ENCODE results near the gene MACROD1. TPM values are rescaled to one million over a fixed set of nuclear protein-coding genes. Genes with fewer than 3 reads are reported as not detected.

MACROD1 gene
- total RNA-seq, 4 donors from 2014 or later, result 10.4 to 31.5 (median 19.5) TPM

DNA sequence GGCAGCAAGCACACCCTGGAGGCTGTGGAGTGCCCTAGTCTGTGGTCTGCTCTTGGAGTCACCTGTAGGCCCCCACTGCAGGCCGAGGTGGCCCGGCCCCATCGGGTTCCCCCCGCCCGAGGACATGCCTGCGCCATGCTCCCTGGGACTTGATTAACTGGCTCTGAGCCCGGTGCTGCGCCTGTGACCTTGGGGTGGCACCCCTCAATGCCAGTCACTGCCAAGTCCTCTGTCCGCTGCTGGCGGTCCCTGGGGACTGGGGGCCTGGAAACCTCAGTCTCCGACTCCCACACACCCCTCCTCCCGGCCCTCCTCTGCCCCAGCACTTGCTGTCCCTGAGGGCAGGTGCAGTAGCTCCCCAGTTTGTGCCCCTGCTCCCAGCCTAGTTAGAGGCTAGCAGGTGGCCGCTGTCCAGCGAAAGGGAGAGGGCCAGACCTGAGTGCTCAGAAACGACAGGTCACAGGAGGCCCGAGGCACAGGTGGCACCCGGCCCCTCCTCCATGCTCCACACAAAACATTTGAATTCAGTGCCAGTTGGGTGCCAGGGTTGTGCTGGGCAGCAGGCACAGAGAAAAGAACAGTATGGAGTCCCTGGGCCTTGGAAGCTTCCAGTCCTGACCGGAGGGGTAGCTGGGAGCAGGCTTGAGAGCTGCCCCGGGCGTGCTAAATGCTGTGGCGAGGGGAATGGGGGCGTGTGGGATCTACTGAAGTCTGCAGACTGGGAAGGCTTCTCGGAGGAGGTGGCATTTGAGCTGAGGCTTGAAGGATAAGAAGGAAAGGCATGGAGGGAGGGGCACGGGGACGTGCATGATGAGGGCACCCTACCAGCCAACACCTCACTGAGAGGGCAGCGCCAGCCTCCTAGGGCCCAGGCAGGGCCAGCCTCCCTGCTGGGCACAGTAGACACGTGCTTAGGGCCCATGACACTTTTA, 146.5 kb downstream of the MACROD1 start:
- no peak overlapping the region for H3K4me3 ChIP-seq
- intact Hi-C loops (cut with DNase I), result no loop called here
- no peak overlapping the region for H3K27ac ChIP-seq
- peaks cover 0 to 6% (median 0%) of the 10 kb centered on the region in 4 donors for H3K27me3 ChIP-seq
- no peaks in the 10 kb centered on the region for H3K36me3 ChIP-seq
- no peaks in the 10 kb centered on the region for H3K9me3 ChIP-seq
- no peak for DNase-seq
- WGBS, 2 donors, result 86 to 92% methylated on average over 11 to 13 of the region's 27 CpGs
- H3K4me1 ChIP-seq, result peaks cover 0 to 32% (median 0%) of the 10 kb centered on the region in 3 donors
- TF ChIP-seq, protein P1, sequence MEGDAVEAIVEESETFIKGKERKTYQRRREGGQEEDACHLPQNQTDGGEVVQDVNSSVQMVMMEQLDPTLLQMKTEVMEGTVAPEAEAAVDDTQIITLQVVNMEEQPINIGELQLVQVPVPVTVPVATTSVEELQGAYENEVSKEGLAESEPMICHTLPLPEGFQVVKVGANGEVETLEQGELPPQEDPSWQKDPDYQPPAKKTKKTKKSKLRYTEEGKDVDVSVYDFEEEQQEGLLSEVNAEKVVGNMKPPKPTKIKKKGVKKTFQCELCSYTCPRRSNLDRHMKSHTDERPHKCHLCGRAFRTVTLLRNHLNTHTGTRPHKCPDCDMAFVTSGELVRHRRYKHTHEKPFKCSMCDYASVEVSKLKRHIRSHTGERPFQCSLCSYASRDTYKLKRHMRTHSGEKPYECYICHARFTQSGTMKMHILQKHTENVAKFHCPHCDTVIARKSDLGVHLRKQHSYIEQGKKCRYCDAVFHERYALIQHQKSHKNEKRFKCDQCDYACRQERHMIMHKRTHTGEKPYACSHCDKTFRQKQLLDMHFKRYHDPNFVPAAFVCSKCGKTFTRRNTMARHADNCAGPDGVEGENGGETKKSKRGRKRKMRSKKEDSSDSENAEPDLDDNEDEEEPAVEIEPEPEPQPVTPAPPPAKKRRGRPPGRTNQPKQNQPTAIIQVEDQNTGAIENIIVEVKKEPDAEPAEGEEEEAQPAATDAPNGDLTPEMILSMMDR (IDR thresholded peaks at IDR 0.05), result no peak

GRCh38 chr11:64018310-64018709, 147.6 kb downstream of the MACROD1 start:
- 52 to 76% methylated on average over 3 to 6 of the region's 8 CpGs for WGBS, 2 donors

DNA sequence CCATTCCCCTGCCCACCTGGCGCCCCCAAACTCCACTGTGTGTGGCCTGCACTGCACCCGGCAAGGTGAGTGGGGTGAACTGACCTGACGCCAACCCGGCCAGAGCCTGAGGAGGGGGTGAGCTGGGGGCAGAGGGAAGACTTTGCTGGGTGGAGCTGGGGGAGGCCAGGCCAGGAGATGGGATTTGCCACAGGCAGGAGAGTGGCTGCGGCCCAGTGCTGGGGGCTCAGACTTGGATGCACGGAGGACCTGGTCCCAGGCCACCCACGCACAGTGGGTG, 148.0 kb downstream of the MACROD1 start:
- intact Hi-C loops (cut with DNase I), result no loop called here
- 81 to 83% methylated on average over 3 to 4 of the region's 7 CpGs for WGBS, 2 donors
- Histone ChIP-seq H3K27ac (no peak overlapping the region), H3K27me3 (peaks cover 0 to 6% (median 0%) of the 10 kb centered on the region in 4 donors), H3K36me3 (no peaks in the 10 kb centered on the region), H3K4me3 (no peak overlapping the region), H3K4me1 (peaks cover 0 to 32% (median 0%) of the 10 kb centered on the region in 3 donors), H3K9me3 (no peaks in the 10 kb centered on the region)
- DNase-seq, result no peak
- TF ChIP-seq POLR2A (IDR thresholded peaks at IDR 0.05), result no peak
- TF ChIP-seq, protein P1 (IDR thresholded peaks at IDR 0.05), result no peak

More at GRCh38 chr11:64018310-64018709, 147.6 kb downstream of the MACROD1 start:
- intact Hi-C loops (cut with DNase I), result no loop called here
- no peak overlapping the region for H3K4me3 ChIP-seq
- no peak overlapping the region for H3K27ac ChIP-seq
- no peaks in the 10 kb centered on the region for H3K9me3 ChIP-seq
- peaks cover 0 to 32% (median 0%) of the 10 kb centered on the region in 3 donors for H3K4me1 ChIP-seq
- no peak for DNase-seq
- no peaks in the 10 kb centered on the region for H3K36me3 ChIP-seq
- peaks cover 0 to 6% (median 0%) of the 10 kb centered on the region in 4 donors for H3K27me3 ChIP-seq
- TF ChIP-seq, protein P1 (IDR thresholded peaks at IDR 0.05), result no peak

GRCh38 chr11:64015935-64016845, 149.7 kb downstream of the MACROD1 start:
- Histone ChIP-seq H3K4me1 (peaks cover 0 to 22% (median 0%) of the 10 kb centered on the region in 3 donors), H3K36me3 (no peaks in the 10 kb centered on the region), H3K27me3 (peaks cover 0 to 6% (median 0%) of the 10 kb centered on the region in 4 donors), H3K4me3 (no peak overlapping the region), H3K27ac (no peak overlapping the region), H3K9me3 (no peaks in the 10 kb centered on the region)
- no peak for DNase-seq
- no peak for TF ChIP-seq POLR2A (IDR thresholded peaks at IDR 0.05)
- TF ChIP-seq, protein P1 (IDR thresholded peaks at IDR 0.05), result no peak
- intact Hi-C loops (cut with DNase I), result no loop called here
- 81 to 85% methylated on average over 9 to 12 of the region's 35 CpGs for WGBS, 2 donors
